GM19455 (cell line): ENCODE data around the gene CPA1.

Experiments
- ATAC-seq: cut with Tn5 transposase; IDR thresholded peaks from one replicate; pipeline ENCODE4 v1.9.1; 2021; ENCODE audit not compliant: unreplicated experiment

CPA1 gene

DNA sequence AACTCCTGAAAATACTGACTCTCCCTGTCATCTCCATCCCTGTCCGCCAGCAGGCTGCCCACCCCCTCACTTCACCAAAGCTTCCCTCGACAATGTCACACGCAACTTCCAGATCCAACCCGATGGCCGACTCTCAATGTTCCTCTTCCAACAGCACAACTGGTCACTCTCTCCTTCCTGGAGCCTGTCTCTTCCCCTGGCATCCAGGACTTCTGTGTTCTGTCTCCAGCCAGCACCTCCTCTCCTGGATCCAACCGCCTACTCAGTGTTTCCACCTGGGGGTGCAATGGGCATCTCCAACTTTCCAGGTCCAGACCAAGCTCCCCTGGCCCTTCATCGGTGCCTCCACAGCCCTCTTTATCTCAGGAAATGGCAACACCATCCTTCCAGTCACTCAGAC is 27.1 kb upstream of the CPA1 start:
- no peak for ATAC-seq

DNA sequence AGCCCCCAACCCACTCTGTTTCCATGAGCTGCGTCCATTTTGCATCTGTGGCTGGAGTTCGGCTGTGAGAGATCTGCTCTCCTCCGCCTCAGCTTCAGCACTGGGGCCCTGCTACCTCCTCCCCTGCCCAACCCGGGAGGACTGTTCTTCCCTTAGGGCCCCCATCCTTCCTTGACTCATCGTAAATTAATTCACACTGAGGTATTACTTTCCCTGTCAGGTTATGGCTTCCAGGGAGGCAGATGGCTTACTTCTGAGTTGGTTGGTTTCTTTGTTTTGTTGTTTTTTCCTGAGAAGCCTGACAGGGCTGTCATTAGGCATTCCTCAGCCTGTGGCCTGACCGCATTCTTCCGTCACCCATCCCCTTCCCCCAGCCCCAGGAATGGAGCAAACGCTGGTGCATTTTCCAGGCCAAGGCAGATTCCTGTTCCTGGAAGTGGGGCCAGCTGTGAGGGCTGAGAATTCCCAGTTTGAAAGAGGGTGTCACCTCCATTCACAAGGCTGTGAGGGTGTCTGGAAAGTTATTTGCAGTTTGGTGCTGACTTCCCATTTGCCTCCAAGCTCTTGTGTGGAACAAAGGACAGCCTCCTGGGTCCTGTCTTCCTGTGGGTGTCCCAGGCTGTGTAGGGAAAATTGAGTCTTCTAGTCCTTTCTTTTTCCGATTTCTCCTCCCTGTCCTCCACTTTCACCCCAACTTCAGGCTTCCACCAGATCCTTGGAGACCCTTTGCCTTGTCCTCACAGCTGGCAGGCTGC is 24.0 kb upstream of the CPA1 start:
- ATAC-seq = no peak

DNA sequence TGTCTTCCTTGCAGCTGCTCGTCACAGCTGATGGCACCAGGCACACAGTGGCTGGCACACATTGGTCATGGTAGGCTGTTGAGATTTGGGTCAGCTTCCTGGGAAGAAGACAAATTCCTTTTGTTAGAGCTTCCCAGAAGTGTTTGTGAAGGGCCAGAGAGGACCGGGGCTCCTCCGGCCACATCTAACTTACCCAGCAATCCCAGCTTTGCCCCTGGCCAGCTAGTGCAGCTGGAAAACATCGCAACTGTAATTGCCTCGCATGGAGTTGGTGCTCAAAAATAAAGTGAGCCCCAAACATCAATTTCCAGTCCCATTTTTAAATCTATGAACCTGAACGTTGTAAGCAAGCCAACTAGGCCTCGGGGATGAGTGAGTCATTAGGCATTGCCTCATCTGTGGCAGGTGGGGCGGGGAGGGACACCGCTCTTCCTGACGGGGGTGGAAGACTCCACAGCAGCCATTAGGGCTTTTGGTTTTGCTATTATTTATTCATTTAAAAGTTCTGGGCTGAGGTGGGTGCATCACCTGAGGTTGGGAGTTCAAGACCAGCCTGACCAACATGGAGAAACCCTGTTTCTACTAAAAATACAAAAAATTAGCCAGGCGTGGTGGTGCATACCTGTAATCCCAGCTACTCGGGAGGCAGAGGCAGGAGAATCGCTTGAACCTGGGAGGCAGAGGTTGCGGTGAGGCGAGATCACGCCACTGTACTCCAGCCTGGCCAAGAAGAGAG is 23.2 kb upstream of the CPA1 start:
- ATAC-seq = no peak

DNA sequence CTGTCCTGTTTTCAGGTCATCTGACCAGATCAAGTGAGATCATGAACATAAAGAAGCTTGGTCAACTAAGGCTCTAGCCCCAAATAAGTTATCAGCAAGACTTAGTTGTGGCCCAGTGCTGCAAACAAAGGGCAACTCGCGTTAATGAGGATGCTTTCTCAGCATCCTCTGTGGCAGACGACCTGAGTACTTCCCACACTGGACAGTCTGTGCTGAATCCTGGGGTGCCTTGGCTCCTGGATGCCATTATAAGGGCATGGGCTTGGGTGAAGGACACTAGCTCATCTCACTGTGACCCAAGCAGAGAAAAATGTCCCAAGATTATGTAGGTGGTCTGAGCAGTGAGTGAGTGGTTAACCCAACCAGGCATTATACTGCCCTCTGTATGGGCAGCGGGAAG is 21.8 kb upstream of the CPA1 start:
- ATAC-seq = no peak

DNA sequence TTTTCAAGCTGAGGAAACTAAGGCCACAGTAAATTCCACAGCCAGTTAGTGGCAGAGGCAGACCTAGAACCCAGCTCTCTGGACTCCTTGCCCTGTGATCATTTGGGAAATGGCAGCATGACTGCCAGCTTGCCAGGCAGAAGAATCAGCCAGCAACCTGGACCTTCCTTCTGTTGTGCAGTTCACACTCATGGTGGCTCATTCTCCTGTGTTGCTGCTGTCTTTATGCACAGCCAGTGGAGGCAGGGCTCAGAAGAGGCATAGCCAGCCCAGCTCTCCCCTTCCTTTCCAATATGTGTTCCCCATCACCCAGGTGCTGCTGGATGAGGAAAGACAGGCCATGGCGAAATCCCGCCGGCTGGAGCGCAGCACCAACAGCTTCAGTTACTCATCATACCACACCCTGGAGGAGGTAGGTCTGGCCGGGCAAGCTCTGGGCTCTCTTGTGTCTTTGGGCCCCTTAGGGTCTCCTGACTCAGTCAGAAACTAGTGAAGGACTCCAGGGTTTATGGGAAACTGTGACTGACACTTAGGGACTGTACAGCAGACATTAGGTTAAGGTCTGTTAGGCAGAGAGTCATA is 20.9 kb upstream of the CPA1 start:
- no peak for ATAC-seq

DNA sequence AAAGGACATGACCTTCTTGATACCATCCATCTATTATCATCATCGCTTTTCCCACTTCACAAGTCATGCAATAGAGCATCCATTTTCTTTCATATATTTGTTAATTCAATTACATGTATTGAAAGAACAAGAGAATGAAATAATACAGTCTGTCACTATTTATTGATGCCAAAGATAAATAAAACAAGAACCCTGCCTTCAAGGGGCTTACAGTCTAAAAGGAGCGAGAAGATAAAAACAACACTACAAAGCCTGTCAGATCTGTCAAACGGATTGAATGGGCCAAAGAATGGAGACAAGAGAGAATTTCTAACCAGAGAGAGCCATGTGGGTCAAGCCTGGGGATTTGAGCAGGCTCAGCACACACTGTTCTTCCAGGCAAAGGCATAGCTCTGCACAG is 19.8 kb upstream of the CPA1 start:
- no peak for ATAC-seq

DNA sequence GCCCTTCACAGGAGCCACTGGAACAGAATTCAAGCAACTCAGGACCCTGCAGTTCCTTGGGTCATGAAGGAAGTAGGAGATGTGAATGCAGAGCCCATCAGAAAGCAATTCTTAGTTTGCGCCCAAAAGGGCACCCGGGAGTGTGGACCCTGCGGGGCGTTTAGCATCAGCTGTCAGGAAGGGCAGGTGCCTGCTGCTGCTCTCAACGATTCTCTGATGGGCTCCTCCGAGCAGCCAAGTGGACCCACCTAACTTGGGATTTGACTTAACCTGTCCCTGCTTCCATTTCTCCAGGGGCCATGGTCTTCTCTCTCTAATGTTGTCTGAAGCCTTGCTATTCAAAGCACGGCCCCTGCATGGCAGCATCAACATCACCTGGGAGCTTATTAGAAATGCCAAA is 18.6 kb upstream of the CPA1 start:
- ATAC-seq = no peak

DNA sequence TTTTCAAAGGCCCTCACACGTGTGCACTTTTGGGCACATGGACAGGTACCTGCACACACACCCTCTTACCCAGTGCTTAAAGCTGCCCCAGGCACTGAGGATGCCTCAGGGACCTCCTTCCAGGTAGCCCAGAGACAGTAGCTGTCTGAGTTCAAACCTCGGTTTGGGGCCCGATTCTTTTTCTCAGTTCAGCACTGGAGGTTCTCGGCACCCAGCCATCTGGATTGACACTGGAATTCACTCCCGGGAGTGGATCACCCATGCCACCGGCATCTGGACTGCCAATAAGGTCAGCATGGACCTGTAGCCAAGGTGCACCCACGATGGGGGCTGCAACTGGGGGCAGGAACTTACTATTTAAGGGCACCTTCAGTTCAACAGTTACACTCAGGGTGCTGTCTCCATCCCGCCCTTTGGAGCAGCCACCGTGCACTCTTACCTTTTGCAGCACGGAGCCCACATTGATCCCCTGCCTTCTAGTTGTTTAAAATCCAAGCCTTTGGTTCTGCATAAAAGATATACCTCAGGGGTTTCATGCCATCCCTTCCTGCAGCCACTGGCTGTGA is 18.0 kb upstream of the CPA1 start:
- no peak for ATAC-seq

DNA sequence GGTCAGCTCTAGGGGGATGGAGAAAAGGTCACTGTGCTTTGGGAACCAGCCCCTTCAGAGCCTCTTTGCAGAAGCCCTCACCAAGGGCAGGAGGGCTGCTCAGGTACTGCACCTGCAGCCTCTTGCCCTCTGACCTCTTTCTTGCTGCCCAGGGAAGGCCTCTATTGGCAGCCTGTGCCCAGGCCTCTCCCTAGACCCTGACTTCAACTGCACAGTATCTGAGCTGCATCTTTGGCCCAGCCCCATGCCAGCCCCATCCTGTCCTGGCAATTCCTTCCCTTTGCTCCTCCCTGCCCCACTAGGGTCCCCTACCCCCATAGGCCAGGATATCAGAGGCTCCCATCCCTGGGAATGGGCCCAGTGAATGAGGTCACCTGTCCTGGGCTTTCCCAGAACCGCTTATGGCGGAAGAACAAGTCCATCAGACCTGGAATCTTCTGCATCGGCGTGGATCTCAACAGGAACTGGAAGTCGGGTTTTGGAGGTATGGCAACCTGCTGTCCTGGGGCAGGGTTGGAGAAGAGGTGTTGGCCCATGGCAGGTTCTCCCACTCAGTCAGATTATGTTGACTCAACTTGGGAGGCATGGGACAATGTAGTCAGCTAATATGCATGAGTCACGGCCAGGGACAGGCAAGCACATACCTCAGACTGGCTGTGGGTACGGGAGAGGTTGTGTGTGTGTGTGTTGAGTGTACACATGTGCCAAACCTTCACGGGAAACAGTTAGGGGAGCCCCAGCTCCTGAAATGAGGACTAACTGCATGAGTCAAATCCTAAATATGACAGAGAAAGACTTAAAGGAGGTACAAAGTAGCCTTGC is 17.1 kb upstream of the CPA1 start:
- no peak for ATAC-seq

DNA sequence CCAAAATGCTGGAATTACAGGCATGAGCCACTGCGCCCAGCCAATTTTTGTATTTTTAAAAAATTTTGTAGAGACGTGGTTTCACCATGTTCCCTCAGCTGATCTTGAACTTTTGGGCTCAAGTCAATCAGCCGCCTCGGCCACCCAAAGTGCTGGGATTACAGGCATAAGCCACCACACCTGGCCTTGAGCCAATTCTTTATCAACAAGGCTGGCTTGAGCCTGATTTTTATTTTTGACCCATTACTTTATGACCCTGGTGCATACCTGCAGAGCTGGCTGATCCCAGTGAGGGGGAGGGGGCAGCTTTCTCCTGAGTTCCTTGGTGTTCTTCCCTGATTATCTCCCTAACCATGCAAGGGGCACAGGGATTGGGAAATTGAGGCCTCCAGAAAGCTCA is 15.8 kb upstream of the CPA1 start:
- ATAC-seq = no peak

DNA sequence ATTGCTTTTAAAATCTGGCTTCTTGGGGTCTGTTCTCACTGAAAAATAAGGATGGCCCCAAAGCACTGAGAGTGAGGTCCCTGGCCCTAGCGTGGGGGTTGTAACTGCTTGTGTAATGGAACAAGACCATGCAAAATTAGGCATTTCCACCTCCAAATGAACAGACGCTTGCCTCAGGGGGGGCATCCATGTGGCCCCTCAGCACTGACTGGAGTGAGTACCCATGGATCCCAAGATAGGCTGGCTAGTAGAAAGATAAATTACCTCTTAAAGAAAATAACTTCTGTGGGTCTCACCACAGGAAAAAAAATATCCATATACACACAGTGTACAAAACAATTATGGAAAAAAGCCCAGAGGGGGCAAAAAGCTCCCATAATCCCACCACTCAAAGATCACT is 15.2 kb upstream of the CPA1 start:
- no peak for ATAC-seq

DNA sequence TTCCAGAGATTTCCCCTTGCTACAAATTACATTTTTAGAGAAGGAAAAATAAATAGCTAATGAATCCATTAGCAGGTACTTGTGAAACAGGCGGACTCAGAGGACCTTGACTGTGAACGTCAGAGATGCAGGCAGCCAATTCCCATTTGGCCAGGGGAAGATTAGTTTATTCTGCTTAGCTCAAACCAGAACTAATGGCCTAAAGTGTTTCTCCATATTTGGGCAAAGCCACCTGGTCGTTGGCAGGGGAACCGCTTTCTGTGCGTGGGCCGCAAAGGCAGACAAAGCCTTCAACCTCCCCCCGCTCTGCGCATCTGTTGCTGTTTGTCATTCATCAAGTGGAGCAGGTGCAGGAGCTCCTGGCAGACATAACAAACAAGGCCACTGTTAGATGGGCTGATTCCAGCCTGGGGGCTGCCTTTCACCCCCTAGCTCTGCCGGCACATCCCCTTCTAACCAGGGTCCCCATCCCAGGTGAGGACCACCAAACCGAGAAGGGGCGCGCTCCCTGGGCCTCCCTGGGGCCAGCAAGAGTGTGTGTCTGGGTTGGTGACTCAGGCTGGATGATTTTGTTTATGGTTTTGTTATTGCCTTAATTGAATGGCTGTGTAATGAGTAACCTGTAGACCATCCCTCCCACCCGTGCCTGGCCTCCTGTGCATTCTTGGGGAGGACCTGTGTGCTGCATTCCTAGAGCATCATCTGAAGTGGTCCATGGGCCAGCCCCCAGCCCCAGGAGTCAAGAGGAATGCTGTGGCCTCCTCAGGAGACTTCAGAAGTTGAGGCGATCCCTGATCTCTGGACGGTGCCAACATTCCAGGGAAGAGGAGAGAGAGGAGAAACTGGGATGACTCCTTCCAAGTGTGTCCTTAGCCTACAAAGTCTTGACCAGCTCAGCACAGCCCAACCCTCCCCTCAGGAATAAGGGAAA is 14.5 kb upstream of the CPA1 start:
- ATAC-seq = no peak

DNA sequence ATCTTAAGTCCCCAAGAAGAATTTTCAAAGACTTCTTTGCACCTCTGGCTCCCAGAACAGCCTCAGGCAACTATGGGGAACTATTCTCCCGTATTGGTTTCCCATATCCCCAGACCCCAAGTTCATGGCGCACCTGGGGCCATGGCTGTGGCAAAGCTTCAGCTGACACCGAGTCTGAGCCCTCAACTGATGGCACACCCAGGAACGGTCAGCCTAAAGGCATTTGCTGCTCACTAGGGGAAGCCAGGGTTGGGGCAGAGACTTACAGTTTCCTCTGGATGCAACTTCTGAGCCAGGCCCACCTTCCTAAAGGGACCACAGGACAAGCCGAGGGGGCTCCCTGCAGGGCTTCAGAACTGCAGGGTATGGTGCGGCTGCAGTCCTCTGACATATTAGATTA is 13.7 kb upstream of the CPA1 start:
- no peak for ATAC-seq

DNA sequence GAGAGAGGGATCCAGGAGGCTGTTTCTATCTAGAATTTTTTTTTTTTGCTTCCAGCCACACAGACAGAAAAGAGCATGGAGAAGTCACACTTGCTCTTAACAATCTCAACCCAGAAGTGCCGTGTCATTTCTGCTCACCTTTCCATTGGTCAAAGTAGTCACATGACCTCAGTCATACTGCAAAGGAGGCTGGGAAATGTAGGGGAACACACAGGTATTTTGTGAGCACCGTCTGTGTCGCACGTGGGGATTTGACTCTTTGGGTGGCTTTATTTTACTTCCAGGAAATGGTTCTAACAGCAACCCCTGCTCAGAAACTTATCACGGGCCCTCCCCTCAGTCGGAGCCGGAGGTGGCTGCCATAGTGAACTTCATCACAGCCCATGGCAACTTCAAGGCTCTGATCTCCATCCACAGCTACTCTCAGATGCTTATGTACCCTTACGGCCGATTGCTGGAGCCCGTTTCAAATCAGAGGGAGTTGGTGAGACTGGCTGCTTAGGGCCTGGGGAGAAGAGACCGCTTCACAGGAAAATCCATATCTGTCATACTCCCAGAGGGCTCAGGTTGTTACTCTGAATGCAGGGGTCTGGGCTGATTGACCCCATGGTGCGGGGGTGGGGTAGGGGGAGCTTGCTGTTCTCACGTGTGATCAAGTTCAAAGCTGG is 13.1 kb upstream of the CPA1 start:
- no peak for ATAC-seq

DNA sequence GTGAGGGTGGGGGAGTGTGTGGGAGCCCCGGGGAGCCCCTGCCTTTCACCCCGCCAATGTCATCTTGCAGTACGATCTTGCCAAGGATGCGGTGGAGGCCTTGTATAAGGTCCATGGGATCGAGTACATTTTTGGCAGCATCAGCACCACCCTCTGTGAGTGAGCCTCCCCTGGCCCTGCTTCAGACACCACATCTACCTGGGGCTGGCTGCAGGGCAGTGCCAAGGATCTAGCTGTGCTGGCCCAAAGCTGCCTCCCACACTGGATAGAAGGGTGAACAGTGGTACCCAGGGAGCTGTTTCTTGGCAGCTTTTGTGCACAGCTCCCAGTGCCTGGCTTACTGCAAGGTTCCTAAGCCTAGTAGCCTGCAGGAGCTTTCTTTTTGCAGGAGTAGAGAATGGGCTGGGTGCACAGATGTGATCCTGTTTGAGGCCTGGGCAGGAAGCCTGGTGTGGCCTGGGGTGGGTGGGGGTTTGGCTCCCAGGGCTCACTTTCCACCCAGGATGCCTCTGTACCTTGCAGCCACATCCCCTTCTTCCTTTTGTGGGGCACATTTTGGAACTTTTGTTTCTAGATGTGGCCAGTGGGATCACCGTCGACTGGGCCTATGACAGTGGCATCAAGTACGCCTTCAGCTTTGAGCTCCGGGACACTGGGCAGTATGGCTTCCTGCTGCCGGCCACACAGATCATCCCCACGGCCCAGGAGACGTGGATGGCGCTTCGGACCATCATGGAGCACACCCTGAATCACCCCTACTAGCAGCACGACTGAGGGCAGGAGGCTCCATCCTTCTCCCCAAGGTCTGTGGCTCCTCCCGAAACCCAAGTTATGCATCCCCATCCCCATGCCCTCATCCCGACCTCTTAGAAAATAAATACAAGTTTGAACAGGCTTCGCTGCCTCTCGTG is 12.2 kb upstream of the CPA1 start:
- ATAC-seq = no peak

DNA sequence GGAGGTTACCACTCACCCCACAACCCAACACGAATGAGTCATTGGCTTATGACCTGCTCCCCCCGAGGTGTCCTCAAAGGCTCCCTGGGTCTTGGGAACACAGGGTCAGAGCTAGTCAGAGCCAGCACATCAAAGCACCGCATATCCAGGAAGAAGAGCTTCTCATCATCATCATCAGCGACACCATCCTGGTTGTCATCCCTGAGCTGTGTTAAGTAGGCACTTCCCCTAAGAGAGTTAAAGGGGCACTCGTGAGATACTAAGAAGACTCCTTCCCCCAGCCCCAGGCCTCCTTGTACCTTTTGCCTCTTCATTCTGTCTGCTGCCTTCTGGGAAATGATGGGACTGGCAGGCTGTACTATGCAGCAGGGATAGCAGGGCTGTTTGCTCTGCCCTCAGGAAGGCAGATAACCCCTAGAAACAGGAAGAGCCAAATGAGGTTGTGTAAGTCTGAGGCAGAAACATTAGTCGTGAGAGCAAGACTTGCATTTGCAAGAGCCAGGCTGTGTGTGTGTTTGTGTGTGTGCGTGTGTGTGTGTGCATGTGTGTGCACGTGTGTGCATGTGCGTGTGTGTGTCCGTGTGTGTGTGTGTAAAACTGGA is 11.1 kb upstream of the CPA1 start:
- ATAC-seq = no peak

DNA sequence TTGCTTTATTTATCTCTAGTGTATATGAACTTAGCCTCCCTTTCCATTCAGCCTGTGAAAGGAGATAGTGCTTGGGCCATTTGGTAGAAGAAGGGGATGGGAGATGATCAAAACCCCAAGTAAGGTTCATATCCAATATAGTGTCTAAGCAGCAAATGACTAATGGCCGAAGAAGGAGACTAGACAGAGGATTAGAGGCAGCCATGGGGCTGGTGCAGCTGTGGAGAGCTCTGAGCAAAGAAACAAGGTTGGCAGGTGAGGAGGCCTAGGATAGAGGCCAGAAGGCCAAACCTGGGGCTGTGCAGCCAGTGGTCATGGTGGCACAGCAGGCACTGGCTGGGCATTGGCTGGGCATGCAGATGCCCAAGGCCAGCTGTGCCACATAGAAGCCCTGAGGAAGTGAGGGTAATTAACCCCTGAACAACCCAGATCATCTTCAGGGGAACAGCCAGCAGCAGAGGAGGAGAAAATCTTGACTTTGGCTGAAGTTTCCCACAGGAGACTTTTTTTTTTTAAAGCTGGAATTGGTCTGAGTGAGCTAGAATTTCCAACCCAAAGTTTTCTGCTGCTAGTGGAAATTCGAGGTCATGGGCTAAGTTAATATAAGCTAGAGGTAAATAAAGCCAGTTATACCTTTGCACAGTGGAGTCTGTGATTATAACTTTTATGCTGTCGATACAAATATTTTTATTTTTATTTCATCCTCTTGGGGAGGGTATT is 10.3 kb upstream of the CPA1 start:
- no peak for ATAC-seq

DNA sequence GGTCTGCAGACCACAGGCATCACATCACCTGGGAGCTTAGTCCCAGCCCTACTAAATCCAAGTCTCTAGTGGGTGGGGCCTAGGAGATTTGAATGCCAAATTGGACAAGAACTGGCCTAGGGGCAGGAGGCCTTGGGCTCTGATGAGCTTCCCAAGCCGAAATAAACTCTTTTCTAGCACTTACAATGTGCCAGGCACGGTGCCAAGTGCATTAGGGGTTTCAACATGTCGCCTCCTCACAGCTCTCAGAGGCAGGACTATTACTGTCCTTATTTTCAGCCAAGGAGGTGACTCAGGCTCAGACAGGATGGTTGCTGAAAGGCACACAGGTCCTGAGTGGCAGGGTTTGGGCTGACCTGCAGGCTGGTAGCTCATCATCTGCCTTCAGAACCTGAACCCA is 9.2 kb upstream of the CPA1 start:
- no peak for ATAC-seq
